ENCODE data around the gene PISD.
"Not testable (repeated sequence)": the region's sequence is repeated elsewhere in the genome, so short reads cannot be mapped to it uniquely, and the experiment has no call there.

PISD gene

GRCh38 chr22:31603081-31603525 is 58.9 kb downstream of the PISD start:
- H3K4me1 Mint-ChIP-seq: no peaks in the 10 kb centered on the region
- peaks cover 40% of the 10 kb centered on the region for H3K36me3 Mint-ChIP-seq
- no peaks in the 10 kb centered on the region for H3K9me3 Mint-ChIP-seq
- CTCF ChIA-PET: interaction anchor here (1.6 kb wide), 1 partner anchor 42 kb away, joined by 4 read pairs; no protein-coding TSS in a partner anchor
- H3K27me3 Mint-ChIP-seq: no peaks in the 10 kb centered on the region
- H3K4me3 Mint-ChIP-seq: no peak overlapping the region
- no peak overlapping the region for H3K27ac Mint-ChIP-seq
- DNase-seq: no peak

GRCh38 chr22:31602259-31602952 is 59.6 kb downstream of the PISD start:
- CTCF ChIA-PET: no interaction called here
- Mint-ChIP-seq H3K9me3 (no peaks in the 10 kb centered on the region), H3K27ac (no peak overlapping the region), H3K4me1 (no peaks in the 10 kb centered on the region), H3K27me3 (no peaks in the 10 kb centered on the region), H3K36me3 (peaks cover 37% of the 10 kb centered on the region), H3K4me3 (no peak overlapping the region)
- DNase-seq: no peak

- CTCF ChIA-PET: no interaction called here
- Mint-ChIP-seq H3K4me1 (no peaks in the 10 kb centered on the region), H3K27ac (no peak overlapping the region), H3K27me3 (no peaks in the 10 kb centered on the region), H3K9me3 (no peaks in the 10 kb centered on the region), H3K36me3 (peaks cover 10% of the 10 kb centered on the region), H3K4me3 (no peak overlapping the region)
- no peak for DNase-seq
These were observed 66.7 kb downstream of the PISD start for GRCh38 chr22:31595271-31595670.

GRCh38 chr22:31590161-31590560 is 71.9 kb downstream of the PISD start:
- H3K4me1 Mint-ChIP-seq: peaks cover 15% of the 10 kb centered on the region
- H3K4me3 Mint-ChIP-seq, H3K27ac Mint-ChIP-seq, H3K27me3 Mint-ChIP-seq, DNase-seq, H3K9me3 Mint-ChIP-seq, CTCF ChIA-PET: not testable (repeated sequence)
- peaks cover 46% of the 10 kb centered on the region for H3K36me3 Mint-ChIP-seq

- Mint-ChIP-seq H3K4me1 (peaks cover 25% of the 10 kb centered on the region), H3K36me3 (peaks cover 53% of the 10 kb centered on the region), H3K27ac (peak overlapping the region; percentile 60), H3K27me3 (no peaks in the 10 kb centered on the region), H3K9me3 (no peaks in the 10 kb centered on the region), H3K4me3 (no peak overlapping the region)
- CTCF ChIA-PET: no interaction called here
- DNase-seq: no peak
These were observed 72.9 kb downstream of the PISD start for GRCh38 chr22:31588970-31589675.

- no peak for DNase-seq
- CTCF ChIA-PET: interaction anchor here (0.7 to 1.8 kb wide), 2 partner anchors 25 to 29 kb away, joined by 3 to 6 read pairs; no protein-coding TSS in a partner anchor
These were observed 75.7 kb downstream of the PISD start for GRCh38 chr22:31586137-31586920.

GRCh38 chr22:31585161-31585859 is 76.7 kb downstream of the PISD start:
- Mint-ChIP-seq H3K27ac (peak overlapping the region; percentile 83), H3K9me3 (no peaks in the 10 kb centered on the region), H3K4me1 (peaks cover 49% of the 10 kb centered on the region), H3K27me3 (no peaks in the 10 kb centered on the region), H3K4me3 (no peak overlapping the region), H3K36me3 (peaks cover 63% of the 10 kb centered on the region)
- peak; percentile 32 for DNase-seq
- CTCF ChIA-PET: interaction anchor here (0.7 to 1.8 kb wide), 3 partner anchors 24 to 29 kb away, joined by 3 to 6 read pairs (median 5); no protein-coding TSS in a partner anchor

More at GRCh38 chr22:31586137-31586920, 75.7 kb downstream of the PISD start:
- Mint-ChIP-seq H3K4me3 (no peak overlapping the region), H3K4me1 (peaks cover 49% of the 10 kb centered on the region), H3K27me3 (no peaks in the 10 kb centered on the region), H3K9me3 (no peaks in the 10 kb centered on the region), H3K27ac (peak overlapping the region; percentile 83), H3K36me3 (peaks cover 65% of the 10 kb centered on the region)

GRCh38 chr22:31584804-31585160 is 77.2 kb downstream of the PISD start:
- H3K9me3 Mint-ChIP-seq: no peaks in the 10 kb centered on the region
- CTCF ChIA-PET: interaction anchor here (1.4 to 1.8 kb wide), 3 partner anchors 23 to 46 kb away, joined by 4 to 6 read pairs (median 5); no protein-coding TSS in a partner anchor
- H3K27me3 Mint-ChIP-seq: no peaks in the 10 kb centered on the region
- H3K36me3 Mint-ChIP-seq: peaks cover 67% of the 10 kb centered on the region
- H3K4me3 Mint-ChIP-seq: no peak overlapping the region
- H3K27ac Mint-ChIP-seq: peak overlapping the region; percentile 83
- H3K4me1 Mint-ChIP-seq: peaks cover 49% of the 10 kb centered on the region
- no peak for DNase-seq

- Mint-ChIP-seq H3K9me3 (no peaks in the 10 kb centered on the region), H3K36me3 (peaks cover 63% of the 10 kb centered on the region), H3K4me1 (peaks cover 49% of the 10 kb centered on the region), H3K27me3 (no peaks in the 10 kb centered on the region), H3K27ac (peak overlapping the region; percentile 17), H3K4me3 (no peak overlapping the region)
- DNase-seq: no peak
- CTCF ChIA-PET: interaction anchor here (1.4 to 1.7 kb wide), 2 partner anchors 27 to 46 kb away, joined by 4 to 5 read pairs; no protein-coding TSS in a partner anchor
These were observed 78.0 kb downstream of the PISD start for GRCh38 chr22:31583861-31584485.

GRCh38 chr22:31579835-31580242 is 82.2 kb downstream of the PISD start:
- Mint-ChIP-seq H3K9me3 (no peaks in the 10 kb centered on the region), H3K4me1 (peaks cover 31% of the 10 kb centered on the region), H3K36me3 (peaks cover 54% of the 10 kb centered on the region), H3K27me3 (no peaks in the 10 kb centered on the region), H3K27ac (peak overlapping the region; percentile 80), H3K4me3 (no peak overlapping the region)
- no peak for DNase-seq
- CTCF ChIA-PET: no interaction called here

GRCh38 chr22:31578171-31578570 is 83.8 kb downstream of the PISD start:
- Mint-ChIP-seq H3K9me3 (no peaks in the 10 kb centered on the region), H3K27ac (no peak overlapping the region)

GRCh38 chr22:31577711-31578110 is 84.3 kb downstream of the PISD start:
- Mint-ChIP-seq H3K27ac (peak overlapping the region; percentile 64), H3K36me3 (peaks cover 53% of the 10 kb centered on the region), H3K4me3 (no peak overlapping the region), H3K9me3 (no peaks in the 10 kb centered on the region), H3K4me1 (peaks cover 10% of the 10 kb centered on the region), H3K27me3 (no peaks in the 10 kb centered on the region)
- CTCF ChIA-PET: no interaction called here
- DNase-seq: no peak

More at GRCh38 chr22:31578171-31578570, 83.8 kb downstream of the PISD start:
- no peak overlapping the region for H3K4me3 Mint-ChIP-seq
- no peak for DNase-seq
- peaks cover 14% of the 10 kb centered on the region for H3K4me1 Mint-ChIP-seq
- H3K27me3 Mint-ChIP-seq: no peaks in the 10 kb centered on the region
- peaks cover 49% of the 10 kb centered on the region for H3K36me3 Mint-ChIP-seq
- CTCF ChIA-PET: interaction anchor here (1.2 kb wide), 1 partner anchor 8 kb away, joined by 4 read pairs; no protein-coding TSS in a partner anchor

GRCh38 chr22:31575190-31575589 is 86.8 kb downstream of the PISD start:
- no peak overlapping the region for H3K4me3 Mint-ChIP-seq
- no peaks in the 10 kb centered on the region for H3K4me1 Mint-ChIP-seq
- CTCF ChIA-PET: interaction anchor here (0.6 to 1.0 kb wide), 2 partner anchors 18 to 35 kb away, joined by 3 to 4 read pairs; no protein-coding TSS in a partner anchor
- H3K36me3 Mint-ChIP-seq: peaks cover 51% of the 10 kb centered on the region
- no peaks in the 10 kb centered on the region for H3K9me3 Mint-ChIP-seq
- no peaks in the 10 kb centered on the region for H3K27me3 Mint-ChIP-seq
- H3K27ac Mint-ChIP-seq: no peak overlapping the region
- no peak for DNase-seq
